SU-DHL-6 (cell line): ENCODE measurements around the gene TET3.
A peak's percentile ranks its signal among the peaks of the same experiment; 100 is the strongest.

Experiments
- H2AFZ ChIP-seq: fragments of 200-600 bp; sonication (generic); 2 replicates; pipeline ENCODE4 v1.6.1; 2014; ENCODE audit warnings: low read depth, mild to moderate bottlenecking, moderate library complexity, mixed read lengths, antibody characterized with exemption, low read length; ENCODE audit not compliant: severe bottlenecking
- H3F3A ChIP-seq: fragments of 200-600 bp; shearing (Covaris generic); 2 replicates; pipeline ENCODE4 v1.6.0; 2016; ENCODE audit warnings: antibody characterized with exemption, mild to moderate bottlenecking; ENCODE audit not compliant: insufficient read depth
- H3K27ac ChIP-seq: fragments of 200-600 bp; sonication (generic); 2 replicates; pipeline ENCODE4 v1.5.1; 2016; ENCODE audit warnings: low read depth, mild to moderate bottlenecking, low read length, moderate library complexity, mixed read lengths
- H3K27me3 ChIP-seq: fragments of 200-600 bp; sonication (generic), shearing (Covaris generic); 2 replicates; pipeline ENCODE4 v1.6.0; 2014; ENCODE audit warnings: mild to moderate bottlenecking, low read length
- H3K36me3 ChIP-seq: fragments of 200-600 bp; sonication (generic); 2 replicates; pipeline ENCODE4 v1.6.1; 2014; ENCODE audit warnings: mild to moderate bottlenecking, low read length, mixed read lengths
- H3K4me2 ChIP-seq: fragments of 300-600, 200-600 bp; shearing (Covaris generic), sonication (generic); 2 replicates; pipeline ENCODE4 v1.6.0; 2014; ENCODE audit warnings: low read length, low read depth, mild to moderate bottlenecking; ENCODE audit not compliant: poor library complexity, severe bottlenecking
- H3K4me3 ChIP-seq: fragments of 200-600 bp; sonication (generic); 2 replicates; pipeline ENCODE4 v1.5.1; 2014; ENCODE audit warnings: antibody characterized with exemption, low read length, mild to moderate bottlenecking, mixed read lengths; ENCODE audit not compliant: insufficient read depth, poor library complexity, severe bottlenecking
- H3K79me2 ChIP-seq: fragments of 200-600 bp; sonication (generic); 2 replicates; pipeline ENCODE4 v1.6.1; 2014; ENCODE audit warnings: mild to moderate bottlenecking, low read length, moderate library complexity; ENCODE audit not compliant: insufficient read depth
- H3K9ac ChIP-seq: fragments of 200-600 bp; sonication (generic); 2 replicates; pipeline ENCODE4 v1.7.0; 2014; ENCODE audit warnings: mild to moderate bottlenecking, low read length
- H3K9me2 ChIP-seq: fragments of 200-600 bp; sonication (generic); replicated peaks from 2 replicates; pipeline ENCODE4 v1.6.1; 2014; ENCODE audit warnings: low read length; ENCODE audit not compliant: insufficient read depth
- H3K9me3 ChIP-seq: fragments of 200-600 bp; sonication (generic); 2 replicates; pipeline ENCODE4 v1.6.1; 2014; ENCODE audit warnings: low read length, mixed read lengths; ENCODE audit not compliant: insufficient read depth
- H4K20me1 ChIP-seq: fragments of 200-600 bp; sonication (generic); 2 replicates; pipeline ENCODE4 v1.6.1; 2014; ENCODE audit warnings: low read depth, mild to moderate bottlenecking, antibody characterized with exemption, low read length, moderate library complexity, mixed read lengths
- CTCF ChIP-seq: fragments of 200-600 bp; sonication (generic); IDR thresholded peaks from one replicate; pipeline ENCODE4 v1.5.1; 2017; ENCODE audit warnings: antibody characterized with exemption, mild to moderate bottlenecking, low read length, moderate library complexity; ENCODE audit not compliant: insufficient read depth, poor library complexity, severe bottlenecking
- EZH2phosphoT487 ChIP-seq: fragments of 200-600 bp; sonication (generic), shearing (Covaris generic); conservative IDR thresholded peaks from 2 replicates; pipeline ENCODE4 v1.6.1; 2018; ENCODE audit warnings: mild to moderate bottlenecking, antibody characterized with exemption, low read length, moderate library complexity, mixed read lengths

Gene TET3

GRCh38 chr2:73993778-73994177 lies 9.1 kb downstream of the TET3 start:
- Histone ChIP-seq H3K27ac (no peak overlapping the region), H4K20me1 (peaks cover 10% of the 10 kb centered on the region; the same call in 1 of the 2 replicates), H3K79me2 (peaks cover 99% of the 10 kb centered on the region), H3F3A (no peaks in the 10 kb centered on the region), H3K4me2 (no peak overlapping the region), H3K9ac (no peak overlapping the region), H2AFZ (no peak overlapping the region), H3K36me3 (no peaks in the 10 kb centered on the region), H3K4me3 (no peak overlapping the region), H3K9me2 (no peaks in the 10 kb centered on the region), H3K27me3 (no peaks in the 10 kb centered on the region), H3K9me3 (no peaks in the 10 kb centered on the region)
- TF ChIP-seq CTCF (no peak), EZH2phosphoT487 (no peak)

- Histone ChIP-seq H3K79me2 (peaks cover 99% of the 10 kb centered on the region), H2AFZ (no peak overlapping the region), H3K9me2 (no peaks in the 10 kb centered on the region), H3K9me3 (no peaks in the 10 kb centered on the region), H3K9ac (no peak overlapping the region), H3K4me2 (no peak overlapping the region), H3K27ac (no peak overlapping the region), H3K4me3 (no peak overlapping the region), H3K27me3 (no peaks in the 10 kb centered on the region), H3F3A (no peaks in the 10 kb centered on the region), H4K20me1 (peaks cover 13% of the 10 kb centered on the region; the same call in 1 of the 2 replicates), H3K36me3 (no peaks in the 10 kb centered on the region)
- TF ChIP-seq CTCF (no peak), EZH2phosphoT487 (no peak)
Observed at GRCh38 chr2:73994178-73994831, 9.6 kb downstream of the TET3 start.

- peaks cover 18% of the 10 kb centered on the region; the same call in 1 of the 2 replicates for H4K20me1 ChIP-seq
- H3K4me3 ChIP-seq, result no peak overlapping the region
- H3K79me2 ChIP-seq, result peaks cover 98% of the 10 kb centered on the region
- TF ChIP-seq CTCF, result peak; percentile 21
- no peak for TF ChIP-seq EZH2phosphoT487
- no peak overlapping the region for H3K9ac ChIP-seq
- no peaks in the 10 kb centered on the region for H3K9me3 ChIP-seq
- no peak overlapping the region for H2AFZ ChIP-seq
- no peaks in the 10 kb centered on the region for H3F3A ChIP-seq
- H3K27me3 ChIP-seq, result no peaks in the 10 kb centered on the region
- no peak overlapping the region for H3K4me2 ChIP-seq
- H3K27ac ChIP-seq, result no peak overlapping the region
- no peaks in the 10 kb centered on the region for H3K9me2 ChIP-seq
- no peaks in the 10 kb centered on the region for H3K36me3 ChIP-seq
Observed at GRCh38 chr2:73995810-73996209, 11.1 kb downstream of the TET3 start.
